ENCODE data around the gene MUC4. TPM values are rescaled to one million over a fixed set of nuclear protein-coding genes. Genes with fewer than 3 reads are reported as not detected.

Gene MUC4
- total and polyA plus RNA-seq, 2 of the 4 experiments (the other 2 are of a cell fraction), result not detected

DNA sequence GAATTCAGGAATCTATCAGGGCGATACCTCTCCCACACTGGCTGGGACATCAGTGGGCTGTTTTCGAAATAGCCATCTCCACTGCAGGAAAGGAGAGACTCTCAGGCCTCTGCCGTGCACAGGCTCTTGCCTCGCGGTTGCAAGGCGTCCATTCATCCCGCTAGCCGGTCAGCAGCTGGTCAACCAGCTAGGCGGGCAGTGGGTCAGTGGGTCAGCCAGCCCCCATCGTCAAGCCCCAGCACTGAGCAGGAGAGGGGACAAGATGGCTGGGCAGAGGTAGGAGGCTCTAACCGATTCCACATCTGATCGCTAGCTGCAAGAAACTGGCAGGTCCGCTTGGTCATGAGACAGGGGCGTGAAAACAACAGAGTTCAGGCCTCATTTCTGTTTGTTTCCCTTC lies 45.1 kb downstream of the MUC4 start:
- Histone ChIP-seq H3K36me3 (ENCODE audit: control insufficient read depth, insufficient read depth, low read length) (no peaks in the 10 kb centered on the region), H3K14ac (replicated peaks; ENCODE audit: low read depth, low read length) (no peak overlapping the region), H3K18ac (ENCODE audit: low read depth, low read length) (no peak overlapping the region), H2AFZ (replicated peaks; ENCODE audit: low read length, poor library complexity) (no peak overlapping the region), H4K5ac (ENCODE audit: low read depth, low read length) (no peak overlapping the region), H2BK5ac (ENCODE audit: low read depth, low read length, poor library complexity, severe bottlenecking) (no peak overlapping the region), H2BK120ac (ENCODE audit: low read depth, low read length) (no peak overlapping the region), H3K56ac (ENCODE audit: extremely low read depth, insufficient read depth, low read length) (no peak overlapping the region), H2BK15ac (ENCODE audit: low read depth, low read length) (no peak overlapping the region), H3K9me3 (ENCODE audit: control insufficient read depth, insufficient read depth, low read length) (peaks cover 3% of the 10 kb centered on the region; the same call in 1 of the 2 replicates), H4K8ac (ENCODE audit: low read depth in 2 of 2, low read length in 2 of 2) (no peak overlapping the region), H4K91ac (ENCODE audit: insufficient read depth, low read depth, low read length) (no peak overlapping the region), H3K4me2 (ENCODE audit: low read depth, low read length) (no peak overlapping the region), H3K4me1 (ENCODE audit: control insufficient read depth, insufficient read depth, low read length) (no peaks in the 10 kb centered on the region), H3K27ac (ENCODE audit: insufficient read depth, low read length) (no peak overlapping the region), H4K20me1 (ENCODE audit: insufficient read depth, low read length) (no peaks in the 10 kb centered on the region), H3K27me3 (ENCODE audit: control insufficient read depth, insufficient read depth, low read length) (peaks cover 30% of the 10 kb centered on the region), H3K4me3 (ENCODE audit: insufficient read depth, low read depth, low read length) (no peak overlapping the region), H3K79me1 (ENCODE audit: low read depth in 1 of 2, low read length in 2 of 2) (no peaks in the 10 kb centered on the region), H3K9ac (ENCODE audit: low read depth, low read length) (no peak overlapping the region), H2AK9ac (replicated peaks; ENCODE audit: low read depth, low read length, poor library complexity) (no peak overlapping the region), H3K23ac (ENCODE audit: low read depth, low read length) (no peak overlapping the region), H2BK20ac (ENCODE audit: low read depth, low read length) (no peak overlapping the region), H3K4ac (ENCODE audit: low read depth, low read length) (no peak overlapping the region), H3K9me1 (ENCODE audit: insufficient read depth, low read length) (no peaks in the 10 kb centered on the region), H2AK5ac (ENCODE audit: low read depth, low read length) (no peak overlapping the region)
- CTCF ChIA-PET, result no interaction called here
- dilution Hi-C loops (cut with HindIII; ENCODE audit: low sequenced_read_pairs, unreplicated experiment), result no loop called here
- in situ Hi-C loops (cut with MboI; ENCODE audit: low sequenced_read_pairs), result no loop called here
- 80% methylated on average over 2 of the region's 14 CpGs; no CpG with 5 or more reads in 1 of the 2 experiments for WGBS, 2 experiments (ENCODE audit: extremely low coverage in 2 of 2, insufficient read length in 1 of 2)
- ATAC-seq (ENCODE audit: low read depth) (no peak), DNase-seq (no peak)
- no TSS peak for BruUV-seq (replicated peaks)
- intact Hi-C loops (cut with micrococcal nuclease), result no loop called here
- POLR2A ChIA-PET (ENCODE audit: unreplicated experiment), result no interaction called here
- TF ChIP-seq MXI1 (IDR thresholded peaks at IDR 0.05; ENCODE audit: borderline replicate concordance, low read depth, low read length), result no peak
- TF ChIP-seq POLR2A (IDR thresholded peaks at IDR 0.05; ENCODE audit: low read depth, low read length), result no peak
- TF ChIP-seq MAFK (IDR thresholded peaks at IDR 0.05; ENCODE audit: low read depth, low read length), result no peak
- TF ChIP-seq RAD21 (IDR thresholded peaks at IDR 0.05; ENCODE audit: low read length), result no peak
- TF ChIP-seq, protein P1, sequence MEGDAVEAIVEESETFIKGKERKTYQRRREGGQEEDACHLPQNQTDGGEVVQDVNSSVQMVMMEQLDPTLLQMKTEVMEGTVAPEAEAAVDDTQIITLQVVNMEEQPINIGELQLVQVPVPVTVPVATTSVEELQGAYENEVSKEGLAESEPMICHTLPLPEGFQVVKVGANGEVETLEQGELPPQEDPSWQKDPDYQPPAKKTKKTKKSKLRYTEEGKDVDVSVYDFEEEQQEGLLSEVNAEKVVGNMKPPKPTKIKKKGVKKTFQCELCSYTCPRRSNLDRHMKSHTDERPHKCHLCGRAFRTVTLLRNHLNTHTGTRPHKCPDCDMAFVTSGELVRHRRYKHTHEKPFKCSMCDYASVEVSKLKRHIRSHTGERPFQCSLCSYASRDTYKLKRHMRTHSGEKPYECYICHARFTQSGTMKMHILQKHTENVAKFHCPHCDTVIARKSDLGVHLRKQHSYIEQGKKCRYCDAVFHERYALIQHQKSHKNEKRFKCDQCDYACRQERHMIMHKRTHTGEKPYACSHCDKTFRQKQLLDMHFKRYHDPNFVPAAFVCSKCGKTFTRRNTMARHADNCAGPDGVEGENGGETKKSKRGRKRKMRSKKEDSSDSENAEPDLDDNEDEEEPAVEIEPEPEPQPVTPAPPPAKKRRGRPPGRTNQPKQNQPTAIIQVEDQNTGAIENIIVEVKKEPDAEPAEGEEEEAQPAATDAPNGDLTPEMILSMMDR (conservative IDR thresholded peaks at IDR 0.05; ENCODE audit: low read depth, low read length), result no peak
- no peak for TF ChIP-seq CHD1 (IDR thresholded peaks at IDR 0.05; ENCODE audit: low read depth, low read length)
- TF ChIP-seq RFX5 (IDR thresholded peaks at IDR 0.05; ENCODE audit: low read depth, low read length), result no peak
- TF ChIP-seq SMC3 (IDR thresholded peaks at IDR 0.05; ENCODE audit: low read depth, low read length), result no peak
- TF ChIP-seq, protein P2, sequence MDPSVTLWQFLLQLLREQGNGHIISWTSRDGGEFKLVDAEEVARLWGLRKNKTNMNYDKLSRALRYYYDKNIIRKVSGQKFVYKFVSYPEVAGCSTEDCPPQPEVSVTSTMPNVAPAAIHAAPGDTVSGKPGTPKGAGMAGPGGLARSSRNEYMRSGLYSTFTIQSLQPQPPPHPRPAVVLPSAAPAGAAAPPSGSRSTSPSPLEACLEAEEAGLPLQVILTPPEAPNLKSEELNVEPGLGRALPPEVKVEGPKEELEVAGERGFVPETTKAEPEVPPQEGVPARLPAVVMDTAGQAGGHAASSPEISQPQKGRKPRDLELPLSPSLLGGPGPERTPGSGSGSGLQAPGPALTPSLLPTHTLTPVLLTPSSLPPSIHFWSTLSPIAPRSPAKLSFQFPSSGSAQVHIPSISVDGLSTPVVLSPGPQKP (IDR thresholded peaks at IDR 0.05; ENCODE audit: borderline replicate concordance, low read depth, low read length), result no peak
- TF ChIP-seq CEBPB (IDR thresholded peaks at IDR 0.05; ENCODE audit: low read depth, low read length), result no peak

All from IMR-90 (cell line).